HEK293 (cell line): Measurements from ENCODE around the gene SERTAD3.

Source experiments
- CTCF ChIA-PET: fragments of 350-600 bp; formaldehyde crosslinking; extraction: SDS; loops from one replicate; lab custom pipeline; 2021; ENCODE audit warnings: antibody characterized with exemption; lab: Yijun Ruan, JAX
- POLR2A ChIA-PET: fragments of 300-600 bp; formaldehyde crosslinking; extraction: SDS; loops from one replicate; lab custom pipeline; 2020; ENCODE audit warnings: antibody characterized with exemption, inconsistent platforms; lab: Yijun Ruan, JAX
- H3K27ac ChIP-seq: fragments of 200-500 bp; sonication (Bioruptor generic); 2 replicates; pipeline ENCODE4 v1.5.1; 2014; ENCODE audit warnings: low read depth, low read length, control low read depth, inconsistent platforms; ENCODE audit errors: extremely low read depth
- H3K36me3 ChIP-seq, 2 experiments: fragments of 200-500 bp in 1 of 2; sonication (Bioruptor generic) in 1 of 2; 1 replicate in 1 of 2; 2 replicates in 1 of 2; pipeline ENCODE4 v1.5.1; 2014 to 2017; ENCODE audit warnings: inconsistent platforms in 2 of 2, low read length in 2 of 2; ENCODE audit not compliant: control insufficient read depth in 2 of 2, insufficient read depth in 1 of 2
- H3K4me1 ChIP-seq: fragments of 200-500 bp; sonication (Bioruptor generic); 2 replicates; pipeline ENCODE4 v1.5.1; 2014; ENCODE audit warnings: mild to moderate bottlenecking, low read length, inconsistent platforms; ENCODE audit not compliant: control insufficient read depth, insufficient read depth
- H3K4me3 ChIP-seq: 2 replicates; pipeline ENCODE4 v1.5.1; 2011; ENCODE audit warnings: low read depth, mild to moderate bottlenecking, control low read depth, low read length, moderate library complexity
- H3K9me3 ChIP-seq: fragments of 200-500 bp; sonication (Bioruptor generic); 2 replicates; pipeline ENCODE4 v1.5.1; 2014; ENCODE audit warnings: low read depth, low read length, inconsistent platforms; ENCODE audit not compliant: control insufficient read depth, insufficient read depth
- FEZF1 ChIP-seq: fragments of 450-650 bp; formaldehyde crosslinking; IDR thresholded peaks from 2 replicates; pipeline ENCODE4 v1.5.1; 2016; ENCODE audit warnings: missing biosample characterization, missing genetic modification characterization
- GLI2 ChIP-seq: fragments of 450-650 bp; formaldehyde crosslinking; IDR thresholded peaks from 2 replicates; pipeline ENCODE4; 2017; ENCODE audit warnings: missing biosample characterization, missing genetic modification characterization, low read depth, borderline replicate concordance
- HOXA7 ChIP-seq: sonication (generic); formaldehyde crosslinking; IDR thresholded peaks from 2 replicates; pipeline ENCODE4 v1.8.1; 2022; ENCODE audit warnings: missing genetic modification reagents, borderline replicate concordance
- HOXD13 ChIP-seq: sonication (generic); formaldehyde crosslinking; IDR thresholded peaks from 2 replicates; pipeline ENCODE4 v1.8.0; 2022; ENCODE audit warnings: missing genetic modification reagents, borderline replicate concordance
- IKZF3 ChIP-seq: fragments of 450-650 bp; IDR thresholded peaks from 2 replicates; pipeline ENCODE4 v1.5.0; 2018; ENCODE audit warnings: missing biosample characterization, mild to moderate bottlenecking, missing genetic modification characterization, moderate library complexity
- KLF10 ChIP-seq: fragments of 450-650 bp; IDR thresholded peaks from 2 replicates; pipeline ENCODE4 v1.5.1; 2018; ENCODE audit warnings: missing biosample characterization, mild to moderate bottlenecking, missing genetic modification characterization
- KLF8 ChIP-seq: fragments of 450-650 bp; formaldehyde crosslinking; IDR thresholded peaks from 2 replicates; pipeline ENCODE4 v1.5.1; 2016; ENCODE audit warnings: missing biosample characterization, missing genetic modification characterization
- MEIS1 ChIP-seq: sonication (generic); formaldehyde crosslinking; IDR thresholded peaks from 2 replicates; pipeline ENCODE4 v1.8.1; 2022; ENCODE audit warnings: missing genetic modification reagents, mild to moderate bottlenecking, borderline replicate concordance
- MZF1 ChIP-seq: fragments of 450-650 bp; formaldehyde crosslinking; IDR thresholded peaks from 2 replicates; pipeline ENCODE4 v1.5.1; 2017; ENCODE audit warnings: missing biosample characterization, missing genetic modification characterization, borderline replicate concordance
- SCRT1 ChIP-seq: fragments of 450-650 bp; formaldehyde crosslinking; IDR thresholded peaks from 2 replicates; pipeline ENCODE4 v1.5.1; 2016; ENCODE audit warnings: missing biosample characterization, missing genetic modification characterization, borderline replicate concordance
- TCF7L2 ChIP-seq: IDR thresholded peaks from 2 replicates; pipeline ENCODE4 v1.6.1; 2011; ENCODE audit warnings: low read depth, mild to moderate bottlenecking, inconsistent platforms, low read length, moderate library complexity, borderline replicate concordance
- TRIM28 ChIP-seq: IDR thresholded peaks from 2 replicates; pipeline ENCODE4 v1.6.1; 2011; ENCODE audit warnings: low read length, control low read depth, borderline replicate concordance
- YY1 ChIP-seq: fragments of 450-650 bp; formaldehyde crosslinking; IDR thresholded peaks from 2 replicates; pipeline ENCODE4 v1.5.1; 2018; ENCODE audit warnings: missing biosample characterization, missing genetic modification characterization
- ZBTB48 ChIP-seq: fragments of 450-650 bp; formaldehyde crosslinking; IDR thresholded peaks from 2 replicates; pipeline ENCODE4 v1.5.1; 2016; ENCODE audit warnings: missing biosample characterization, missing genetic modification characterization
- ZNF184 ChIP-seq: fragments of 450-650 bp; IDR thresholded peaks from 2 replicates; pipeline ENCODE4 v1.5.1; 2018; ENCODE audit warnings: missing biosample characterization, mild to moderate bottlenecking, missing genetic modification characterization
- ZNF239 ChIP-seq: fragments of 450-650 bp; formaldehyde crosslinking; IDR thresholded peaks from 2 replicates; pipeline ENCODE4 v1.5.1; 2016; ENCODE audit warnings: missing biosample characterization, missing genetic modification characterization
- ZNF292 ChIP-seq: fragments of 450-650 bp; formaldehyde crosslinking; IDR thresholded peaks from 2 replicates; pipeline ENCODE4 v1.5.1; 2016; ENCODE audit warnings: low read depth, missing biosample characterization, missing genetic modification characterization, borderline replicate concordance
- ZNF324 ChIP-seq: fragments of 450-650 bp; formaldehyde crosslinking; IDR thresholded peaks from 2 replicates; pipeline ENCODE4 v1.5.1; 2016; ENCODE audit warnings: missing biosample characterization, missing genetic modification characterization
- ZNF394 ChIP-seq: fragments of 450-650 bp; formaldehyde crosslinking; IDR thresholded peaks from 2 replicates; pipeline ENCODE4 v1.5.1; 2016; ENCODE audit warnings: missing biosample characterization, missing genetic modification characterization, mild to moderate bottlenecking, moderate library complexity, borderline replicate concordance
- ZNF473 ChIP-seq: fragments of 450-650 bp; formaldehyde crosslinking; IDR thresholded peaks from 2 replicates; pipeline ENCODE4 v1.5.1; 2017; ENCODE audit warnings: missing biosample characterization, missing genetic modification characterization
- ZNF501 ChIP-seq: fragments of 450-650 bp; formaldehyde crosslinking; IDR thresholded peaks from 2 replicates; pipeline ENCODE4 v1.5.1; 2016; ENCODE audit warnings: missing biosample characterization, missing genetic modification characterization
- ZNF510 ChIP-seq: fragments of 450-650 bp; formaldehyde crosslinking; IDR thresholded peaks from 2 replicates; pipeline ENCODE4 v1.5.1; 2018; ENCODE audit warnings: mild to moderate bottlenecking, missing genetic modification characterization, missing biosample characterization; ENCODE audit not compliant: insufficient replicate concordance
- ZNF514 ChIP-seq: fragments of 450-650 bp; formaldehyde crosslinking; IDR thresholded peaks from 2 replicates; pipeline ENCODE4 v1.5.1; 2016; ENCODE audit warnings: missing biosample characterization, missing genetic modification characterization
- ZNF529 ChIP-seq: fragments of 450-650 bp; formaldehyde crosslinking; IDR thresholded peaks from 2 replicates; pipeline ENCODE4 v1.5.1; 2017; ENCODE audit warnings: missing genetic modification characterization, missing biosample characterization; ENCODE audit not compliant: insufficient replicate concordance
- ZNF549 ChIP-seq: fragments of 450-650 bp; IDR thresholded peaks from 2 replicates; pipeline ENCODE4 v1.5.1; 2018; ENCODE audit warnings: missing biosample characterization, missing genetic modification characterization, mild to moderate bottlenecking, inconsistent platforms, moderate library complexity
- ZNF560 ChIP-seq: fragments of 450-650 bp; formaldehyde crosslinking; IDR thresholded peaks from 2 replicates; pipeline ENCODE4 v1.5.1; 2017; ENCODE audit warnings: missing biosample characterization, missing genetic modification characterization, borderline replicate concordance
- ZNF561 ChIP-seq: fragments of 450-650 bp; IDR thresholded peaks from 2 replicates; pipeline ENCODE4 v1.5.1; 2018; ENCODE audit warnings: missing biosample characterization, missing genetic modification characterization, borderline replicate concordance
- ZNF571 ChIP-seq: fragments of 450-650 bp; formaldehyde crosslinking; IDR thresholded peaks from 2 replicates; pipeline ENCODE4 v1.5.0; 2017; ENCODE audit warnings: missing biosample characterization, missing genetic modification characterization
- ZNF664 ChIP-seq: fragments of 450-650 bp; formaldehyde crosslinking; IDR thresholded peaks from 2 replicates; pipeline ENCODE4 v1.5.1; 2016; ENCODE audit warnings: missing biosample characterization, missing genetic modification characterization
- ZNF670 ChIP-seq: fragments of 450-650 bp; formaldehyde crosslinking; IDR thresholded peaks from 2 replicates; pipeline ENCODE4 v1.5.1; 2016; ENCODE audit warnings: missing biosample characterization, missing genetic modification characterization, low read depth
- ZNF768 ChIP-seq: fragments of 450-650 bp; formaldehyde crosslinking; IDR thresholded peaks from 2 replicates; pipeline ENCODE4 v1.5.1; 2018; ENCODE audit warnings: missing biosample characterization, mild to moderate bottlenecking, missing genetic modification characterization
- ZNF785 ChIP-seq: fragments of 450-650 bp; formaldehyde crosslinking; IDR thresholded peaks from 2 replicates; pipeline ENCODE4 v1.5.1; 2016; ENCODE audit warnings: missing biosample characterization, missing genetic modification characterization
- ZNF791 ChIP-seq: fragments of 450-650 bp; formaldehyde crosslinking; IDR thresholded peaks from 2 replicates; pipeline ENCODE4 v1.5.1; 2016; ENCODE audit warnings: missing biosample characterization, missing genetic modification characterization
- TF ChIP-seq, protein P1 (sequence below): fragments of 450-650 bp; IDR thresholded peaks from 2 replicates; pipeline ENCODE4 v1.5.1; 2018; ENCODE audit warnings: missing biosample characterization, mild to moderate bottlenecking, missing genetic modification characterization
- TF ChIP-seq, protein P2 (sequence below): fragments of 450-650 bp; formaldehyde crosslinking; IDR thresholded peaks from 2 replicates; pipeline ENCODE4 v1.5.1; 2017; ENCODE audit warnings: missing biosample characterization, mild to moderate bottlenecking, missing genetic modification characterization, moderate library complexity

Gene SERTAD3

DNA sequence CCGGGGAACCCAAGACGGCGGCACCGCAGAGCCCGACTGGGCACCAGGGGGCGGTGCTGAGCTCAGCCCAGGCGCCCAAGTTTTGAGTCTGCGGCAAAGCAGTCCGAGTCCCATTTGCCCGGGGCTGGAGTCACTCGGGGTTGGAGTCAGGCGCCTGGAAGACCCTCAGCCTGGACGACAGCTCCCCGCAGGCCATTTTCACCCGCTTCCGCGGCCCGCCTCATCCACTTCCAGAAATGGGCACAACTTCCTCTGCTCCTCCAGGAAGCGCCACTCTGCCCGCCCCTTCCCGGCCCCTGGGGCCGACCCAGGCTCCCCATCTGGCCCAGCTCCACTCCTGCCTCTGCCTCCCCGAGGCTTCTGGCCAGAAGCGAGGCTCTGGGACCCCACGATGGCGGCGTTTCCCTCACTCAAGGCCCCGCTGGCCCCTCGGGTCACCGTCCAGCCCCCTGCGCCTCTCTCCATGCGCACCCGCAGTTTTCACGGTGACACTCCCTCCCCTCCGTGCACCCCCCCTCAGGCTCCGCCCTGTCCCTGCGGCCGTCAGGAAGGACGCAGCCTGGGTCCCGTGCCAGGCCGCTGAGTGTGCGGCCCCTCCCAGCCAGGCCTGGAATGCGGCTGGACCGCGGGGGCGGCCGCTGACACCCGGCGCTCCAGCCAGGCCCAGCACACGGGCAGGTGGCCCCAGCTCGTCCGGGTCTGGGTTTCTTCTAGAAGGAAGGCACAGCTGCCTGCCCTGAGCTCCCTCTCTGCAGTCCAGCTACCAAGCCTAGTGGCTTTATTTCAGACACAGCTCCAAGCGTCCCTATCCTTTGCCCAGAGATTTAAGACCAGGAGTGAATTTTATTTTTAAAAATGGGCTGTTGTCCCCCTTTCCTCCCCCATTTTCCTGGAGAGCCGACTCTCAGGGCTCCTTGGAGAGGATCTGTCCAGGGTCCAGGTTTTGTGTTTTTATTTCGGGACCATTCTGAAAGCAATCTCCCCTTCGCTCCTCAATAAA, 23.1 kb downstream of the SERTAD3 start (continued):
- no peak for TF ChIP-seq ZNF514 (tag by site-specific recombination)
- TF ChIP-seq ZNF292 (tag by site-specific recombination), result no peak
- TF ChIP-seq KLF8 (tag by site-specific recombination), result peak; percentile 99
- TF ChIP-seq HOXD13 (CRISPR knock-in tag), result no peak
- TF ChIP-seq ZNF510 (tag by site-specific recombination), result no peak
- TF ChIP-seq HOXA7 (CRISPR knock-in tag), result no peak
- TF ChIP-seq IKZF3, result peak; percentile 94

DNA sequence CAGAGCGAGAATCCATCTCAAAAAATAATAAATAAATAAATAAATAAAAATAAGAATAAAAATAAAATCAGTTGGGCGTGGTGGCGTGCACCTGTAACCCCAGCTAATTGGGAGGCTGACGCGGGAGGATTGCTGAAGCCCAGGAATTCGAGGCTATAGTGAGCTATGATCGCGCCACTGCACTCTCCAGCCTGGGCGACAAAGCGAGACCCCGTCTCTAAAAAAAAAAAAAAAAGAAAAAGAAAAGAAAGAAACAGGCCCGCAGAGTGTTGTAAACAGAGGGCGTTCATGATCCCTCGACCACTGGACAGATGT, 23.7 kb downstream of the SERTAD3 start:
- Histone ChIP-seq H3K4me3 (no peak overlapping the region), H3K4me1 (peaks cover 21% of the 10 kb centered on the region), H3K36me3 (peaks cover 13 to 15% of the 10 kb centered on the region in 2 experiments), H3K27ac (peak overlapping the region; percentile 95), H3K9me3 (no peaks in the 10 kb centered on the region)
- ChIA-PET POLR2A (interaction anchor here (0.6 to 9.2 kb wide), 41 partner anchors 8 to 1734 kb away, joined by 3 to 428 read pairs (median 4); partner anchors contain the start of genes AKT2, BLVRB, C19orf47 and DYRK1B), CTCF (interaction anchor here (0.6 to 3.4 kb wide), 49 partner anchors 10 to 1722 kb away, joined by 3 to 40 read pairs (median 5); partner anchors contain the start of genes BLVRB and SERTAD3)
- TF ChIP-seq, protein P1, sequence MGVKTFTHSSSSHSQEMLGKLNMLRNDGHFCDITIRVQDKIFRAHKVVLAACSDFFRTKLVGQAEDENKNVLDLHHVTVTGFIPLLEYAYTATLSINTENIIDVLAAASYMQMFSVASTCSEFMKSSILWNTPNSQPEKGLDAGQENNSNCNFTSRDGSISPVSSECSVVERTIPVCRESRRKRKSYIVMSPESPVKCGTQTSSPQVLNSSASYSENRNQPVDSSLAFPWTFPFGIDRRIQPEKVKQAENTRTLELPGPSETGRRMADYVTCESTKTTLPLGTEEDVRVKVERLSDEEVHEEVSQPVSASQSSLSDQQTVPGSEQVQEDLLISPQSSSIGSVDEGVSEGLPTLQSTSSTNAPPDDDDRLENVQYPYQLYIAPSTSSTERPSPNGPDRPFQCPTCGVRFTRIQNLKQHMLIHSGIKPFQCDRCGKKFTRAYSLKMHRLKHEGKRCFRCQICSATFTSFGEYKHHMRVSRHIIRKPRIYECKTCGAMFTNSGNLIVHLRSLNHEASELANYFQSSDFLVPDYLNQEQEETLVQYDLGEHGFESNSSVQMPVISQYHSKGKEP (tag by site-specific recombination), result no peak
- no peak for TF ChIP-seq TCF7L2
- no peak for TF ChIP-seq ZNF510 (tag by site-specific recombination)
- TF ChIP-seq ZNF239 (tag by site-specific recombination), result no peak
- TF ChIP-seq ZNF324, result no peak
- TF ChIP-seq ZNF768 (tag by site-specific recombination), result 0 out of 2 replicates have a peak, but pooled peaks have one; percentile 8
- no peak for TF ChIP-seq MEIS1 (CRISPR knock-in tag)
- TF ChIP-seq ZNF670, result no peak
- no peak for TF ChIP-seq GLI2
- TF ChIP-seq ZNF184 (tag by site-specific recombination), result no peak
- no peak for TF ChIP-seq KLF10 (tag by site-specific recombination)
- TF ChIP-seq ZNF561 (tag by site-specific recombination), result no peak
- no peak for TF ChIP-seq FEZF1
- no peak for TF ChIP-seq ZNF791 (tag by site-specific recombination)
- TF ChIP-seq ZNF473 (tag by site-specific recombination), result no peak
- TF ChIP-seq SCRT1, result peak; percentile 65; the same call in 1 of the 2 replicates
- no peak for TF ChIP-seq ZNF501
- TF ChIP-seq, protein P2, sequence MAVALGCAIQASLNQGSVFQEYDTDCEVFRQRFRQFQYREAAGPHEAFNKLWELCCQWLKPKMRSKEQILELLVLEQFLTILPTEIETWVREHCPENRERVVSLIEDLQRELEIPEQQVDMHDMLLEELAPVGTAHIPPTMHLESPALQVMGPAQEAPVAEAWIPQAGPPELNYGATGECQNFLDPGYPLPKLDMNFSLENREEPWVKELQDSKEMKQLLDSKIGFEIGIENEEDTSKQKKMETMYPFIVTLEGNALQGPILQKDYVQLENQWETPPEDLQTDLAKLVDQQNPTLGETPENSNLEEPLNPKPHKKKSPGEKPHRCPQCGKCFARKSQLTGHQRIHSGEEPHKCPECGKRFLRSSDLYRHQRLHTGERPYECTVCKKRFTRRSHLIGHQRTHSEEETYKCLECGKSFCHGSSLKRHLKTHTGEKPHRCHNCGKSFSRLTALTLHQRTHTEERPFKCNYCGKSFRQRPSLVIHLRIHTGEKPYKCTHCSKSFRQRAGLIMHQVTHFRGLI, result no peak
- no peak for TF ChIP-seq MZF1 (tag by site-specific recombination)
- TF ChIP-seq ZNF529 (tag by site-specific recombination), result no peak
- no peak for TF ChIP-seq ZNF549
- no peak for TF ChIP-seq TRIM28
- TF ChIP-seq ZNF664 (tag by site-specific recombination), result no peak; the same call in 1 of the 2 replicates
- TF ChIP-seq HOXA7 (CRISPR knock-in tag), result no peak
- 0 out of 2 replicates have a peak, but pooled peaks have one; percentile 83 for TF ChIP-seq ZNF785
- no peak for TF ChIP-seq ZNF394 (tag by site-specific recombination)
- 0 out of 2 replicates have a peak, but pooled peaks have one; percentile 18 for TF ChIP-seq ZNF560 (tag by site-specific recombination)
- no peak for TF ChIP-seq YY1 (tag by site-specific recombination)
- no peak for TF ChIP-seq ZNF571 (tag by site-specific recombination)
- TF ChIP-seq ZBTB48 (tag by site-specific recombination), result no peak
